Calu3 (cell line): Measurements from ENCODE around the gene IGFL4. TPM values are rescaled to one million over a fixed set of nuclear protein-coding genes. Genes with fewer than 3 reads are reported as not detected.
A peak's percentile ranks its signal among the peaks of the same experiment; 100 is the strongest.

ENCODE experiments used
- BruUV-seq: library from RNA; stranded (reverse); fragments of 400-500 nt; replicated peaks from 2 replicates; lab custom pipeline; 2021; lab: Mats Ljungman, UMichigan
- CTCF ChIA-PET: fragments of 300-600 bp; sonication (Branson Sonifier 250); formaldehyde crosslinking; loops from one replicate; lab custom pipeline; 2022; ENCODE audit warnings: antibody characterized with exemption; lab: Charles Lee
- DNase-seq: peaks from one replicate; pipeline ENCODE4 v3.0.0; 2022
- H3K27ac Mint-ChIP-seq: one replicate; pipeline ENCODE4 v1.8.0; 2022; ENCODE audit warnings: mixed read lengths; ENCODE audit not compliant: unreplicated experiment
- H3K27me3 Mint-ChIP-seq: one replicate; pipeline ENCODE4 v1.8.0; 2022; ENCODE audit warnings: mixed read lengths; ENCODE audit not compliant: unreplicated experiment
- H3K36me3 Mint-ChIP-seq: one replicate; pipeline ENCODE4 v1.8.0; 2022; ENCODE audit warnings: mild to moderate bottlenecking, moderate library complexity, mixed read lengths; ENCODE audit not compliant: insufficient read depth, unreplicated experiment
- H3K4me1 Mint-ChIP-seq: one replicate; pipeline ENCODE4 v1.8.0; 2022; ENCODE audit warnings: mild to moderate bottlenecking, low read depth, mixed read lengths; ENCODE audit not compliant: unreplicated experiment
- H3K4me3 Mint-ChIP-seq: one replicate; pipeline ENCODE4 v1.8.0; 2022; ENCODE audit warnings: mild to moderate bottlenecking, low read depth, moderate library complexity, mixed read lengths; ENCODE audit not compliant: unreplicated experiment
- H3K9me3 Mint-ChIP-seq: one replicate; pipeline ENCODE4 v1.8.0; 2022; ENCODE audit warnings: low read depth, mixed read lengths; ENCODE audit not compliant: unreplicated experiment
- intact Hi-C: fragments of 100-400 bp; cut with micrococcal nuclease; formaldehyde crosslinking; loops from one replicate; pipeline ENCODE4 v1.10.0; 2022; ENCODE audit not compliant: unreplicated experiment
- microRNA-seq: library from miRNA; unstranded; fragments of <30 nt; microRNA quantifications from one replicate; pipeline ENCODE4 v1.2.0, GENCODE V29; 2022
- total RNA-seq: library from RNA; stranded (reverse); gene quantifications from 2 replicates; pipeline ENCODE4 v1.2.3, GENCODE V29; 2022
- TF ChIP-seq, protein P1 (sequence below): fragments of 200-600 bp; IDR thresholded peaks from one replicate; pipeline ENCODE4 v1.8.0; 2022; ENCODE audit warnings: antibody characterized with exemption; ENCODE audit not compliant: unreplicated experiment

IGFL4 gene
- total RNA-seq, 1 experiment from 2014 or later, result not detected

DNA sequence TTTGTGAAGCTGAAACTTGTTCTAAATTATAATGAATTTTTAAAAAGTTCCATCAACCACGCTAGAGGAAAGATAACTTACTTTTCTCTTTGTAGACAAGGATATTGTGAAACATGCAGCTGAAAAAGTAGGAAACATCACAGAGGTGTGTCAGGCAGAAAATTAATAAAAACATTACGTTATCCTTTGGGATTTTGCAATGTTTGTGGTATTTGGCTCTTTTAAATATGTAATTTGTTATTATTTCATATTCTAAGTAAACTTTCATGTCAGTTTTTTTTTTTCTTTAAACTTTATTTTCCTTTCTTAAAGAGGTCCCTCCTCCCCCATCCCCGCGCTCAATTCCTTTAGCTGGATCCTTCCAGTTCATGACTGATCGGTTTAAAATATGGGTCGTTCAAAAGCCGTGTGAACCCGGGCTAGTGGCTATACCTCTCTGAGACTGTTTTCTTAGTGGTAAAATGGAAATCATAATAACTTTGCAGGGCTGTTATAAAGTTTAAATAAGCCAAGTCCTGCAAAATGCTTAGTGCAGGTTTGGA, 46.3 kb downstream of the IGFL4 start:
- BruUV-seq, result no TSS peak
- Mint-ChIP-seq H3K27ac (no peak overlapping the region), H3K4me1 (peaks cover 4% of the 10 kb centered on the region), H3K4me3 (no peak overlapping the region), H3K27me3 (peaks cover 15% of the 10 kb centered on the region), H3K36me3 (no peaks in the 10 kb centered on the region), H3K9me3 (peaks cover 2% of the 10 kb centered on the region)
- intact Hi-C loops, result no loop called here
- CTCF ChIA-PET, result interaction anchor here (1.0 to 2.2 kb wide), 9 partner anchors 8 to 178 kb away, joined by 3 to 6 read pairs (median 4); partner anchors contain the start of genes FOXA3 and SYMPK
- TF ChIP-seq, protein P1, sequence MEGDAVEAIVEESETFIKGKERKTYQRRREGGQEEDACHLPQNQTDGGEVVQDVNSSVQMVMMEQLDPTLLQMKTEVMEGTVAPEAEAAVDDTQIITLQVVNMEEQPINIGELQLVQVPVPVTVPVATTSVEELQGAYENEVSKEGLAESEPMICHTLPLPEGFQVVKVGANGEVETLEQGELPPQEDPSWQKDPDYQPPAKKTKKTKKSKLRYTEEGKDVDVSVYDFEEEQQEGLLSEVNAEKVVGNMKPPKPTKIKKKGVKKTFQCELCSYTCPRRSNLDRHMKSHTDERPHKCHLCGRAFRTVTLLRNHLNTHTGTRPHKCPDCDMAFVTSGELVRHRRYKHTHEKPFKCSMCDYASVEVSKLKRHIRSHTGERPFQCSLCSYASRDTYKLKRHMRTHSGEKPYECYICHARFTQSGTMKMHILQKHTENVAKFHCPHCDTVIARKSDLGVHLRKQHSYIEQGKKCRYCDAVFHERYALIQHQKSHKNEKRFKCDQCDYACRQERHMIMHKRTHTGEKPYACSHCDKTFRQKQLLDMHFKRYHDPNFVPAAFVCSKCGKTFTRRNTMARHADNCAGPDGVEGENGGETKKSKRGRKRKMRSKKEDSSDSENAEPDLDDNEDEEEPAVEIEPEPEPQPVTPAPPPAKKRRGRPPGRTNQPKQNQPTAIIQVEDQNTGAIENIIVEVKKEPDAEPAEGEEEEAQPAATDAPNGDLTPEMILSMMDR, result no peak
- DNase-seq, result no peak

GRCh38 chr19:45990113-45990728, 50.6 kb downstream of the IGFL4 start:
- peaks cover 2% of the 10 kb centered on the region for H3K9me3 Mint-ChIP-seq
- no peak overlapping the region for H3K27ac Mint-ChIP-seq
- TF ChIP-seq, protein P1, result no peak
- peaks cover 44% of the 10 kb centered on the region for H3K27me3 Mint-ChIP-seq
- H3K4me1 Mint-ChIP-seq, result no peaks in the 10 kb centered on the region
- DNase-seq, result no peak
- H3K4me3 Mint-ChIP-seq, result no peak overlapping the region
- intact Hi-C loops, result no loop called here
- CTCF ChIA-PET, result no interaction called here
- no peaks in the 10 kb centered on the region for H3K36me3 Mint-ChIP-seq
- BruUV-seq, result no TSS peak

Small RNA genes lying within 50 kb of the gene (microRNA-seq; reads per million reads assigned to microRNA genes)
- gene MIR769, result 479 reads per million, percentile 77 among the genes with 10 or more reads in this experiment

Other genes with a start within 250 kb of the IGFL4 start
- 74.9 and 76.9 TPM in 2 replicates for gene DMWD, start 248.2 kb downstream of the IGFL4 start, total RNA-seq
- 0.44 and 0.52 TPM in 2 replicates for gene RSPH6A, start 225.7 kb downstream of the IGFL4 start, total RNA-seq
- gene SYMPK, start 177.9 kb downstream of the IGFL4 start, total RNA-seq, result 130 and 135 TPM in 2 replicates
- gene FOXA3, start 176.7 kb downstream of the IGFL4 start, total RNA-seq, result 12.1 and 19.9 TPM in 2 replicates
- gene IRF2BP1, start 154.9 kb downstream of the IGFL4 start, total RNA-seq, result 36.9 and 37.4 TPM in 2 replicates
- 11.9 and 13.1 TPM in 2 replicates for gene MYPOP, start 138.4 kb downstream of the IGFL4 start, total RNA-seq
- not detected in 2 replicates for gene NANOS2, start 126.2 kb downstream of the IGFL4 start, total RNA-seq
- not detected in 2 replicates for gene NOVA2, start 67.1 kb downstream of the IGFL4 start, total RNA-seq
- 31.0 and 32.7 TPM in 2 replicates for gene CCDC61, start 45.5 kb downstream of the IGFL4 start, total RNA-seq
- gene PGLYRP1, start 17.9 kb downstream of the IGFL4 start, total RNA-seq, result not detected in 2 replicates
- not detected in 2 replicates for gene IGFL3, start 83.7 kb upstream of the IGFL4 start, total RNA-seq
- gene IGFL2, start 107.2 kb upstream of the IGFL4 start, total RNA-seq, result not detected in 2 replicates
- not detected in 2 replicates for gene IGFL1, start 188.7 kb upstream of the IGFL4 start, total RNA-seq